Measurements from ENCODE around the gene ATP2C2.

DNA sequence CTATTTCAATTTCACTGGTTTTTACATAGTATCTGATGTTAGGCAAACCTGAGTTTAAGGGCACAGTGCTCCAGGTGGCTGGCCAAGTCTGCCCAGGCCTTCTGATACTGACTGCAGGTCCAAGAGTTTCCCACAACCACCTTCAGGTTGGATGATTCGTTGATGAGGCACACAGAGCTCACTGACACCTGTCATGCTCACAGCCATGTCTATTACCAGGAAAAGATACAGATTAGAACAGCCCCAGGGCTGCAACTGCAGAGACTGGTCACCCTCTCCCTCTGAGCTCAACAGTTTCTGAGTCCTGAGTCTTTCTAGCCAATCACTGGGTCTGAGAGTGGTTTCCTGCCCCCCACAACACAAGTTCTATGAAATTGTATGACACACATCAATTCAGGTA is 98.9 kb downstream of the ATP2C2 start:
- TF ChIP-seq, protein P1, sequence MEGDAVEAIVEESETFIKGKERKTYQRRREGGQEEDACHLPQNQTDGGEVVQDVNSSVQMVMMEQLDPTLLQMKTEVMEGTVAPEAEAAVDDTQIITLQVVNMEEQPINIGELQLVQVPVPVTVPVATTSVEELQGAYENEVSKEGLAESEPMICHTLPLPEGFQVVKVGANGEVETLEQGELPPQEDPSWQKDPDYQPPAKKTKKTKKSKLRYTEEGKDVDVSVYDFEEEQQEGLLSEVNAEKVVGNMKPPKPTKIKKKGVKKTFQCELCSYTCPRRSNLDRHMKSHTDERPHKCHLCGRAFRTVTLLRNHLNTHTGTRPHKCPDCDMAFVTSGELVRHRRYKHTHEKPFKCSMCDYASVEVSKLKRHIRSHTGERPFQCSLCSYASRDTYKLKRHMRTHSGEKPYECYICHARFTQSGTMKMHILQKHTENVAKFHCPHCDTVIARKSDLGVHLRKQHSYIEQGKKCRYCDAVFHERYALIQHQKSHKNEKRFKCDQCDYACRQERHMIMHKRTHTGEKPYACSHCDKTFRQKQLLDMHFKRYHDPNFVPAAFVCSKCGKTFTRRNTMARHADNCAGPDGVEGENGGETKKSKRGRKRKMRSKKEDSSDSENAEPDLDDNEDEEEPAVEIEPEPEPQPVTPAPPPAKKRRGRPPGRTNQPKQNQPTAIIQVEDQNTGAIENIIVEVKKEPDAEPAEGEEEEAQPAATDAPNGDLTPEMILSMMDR (optimal IDR thresholded peaks at IDR 0.05 in 1 of 3, IDR thresholded peaks at IDR 0.05 in 1 of 3, conservative IDR thresholded peaks at IDR 0.05 in 1 of 3; ENCODE audit: extremely low read depth in 1 of 3, insufficient read depth in 2 of 3, low read length in 3 of 3), result no peak
- no peak for TF ChIP-seq EZH2 (IDR thresholded peaks at IDR 0.05; ENCODE audit: low read length)
